ENCODE measurements around the gene CALCOCO1.
"Not testable (repeated sequence)": the region's sequence is repeated elsewhere in the genome, so short reads cannot be mapped to it uniquely, and the experiment has no call there.

CALCOCO1 gene

GRCh38 chr12:53765891-53766290 is 38.6 kb upstream of the CALCOCO1 start:
- TF ChIP-seq, protein P1, sequence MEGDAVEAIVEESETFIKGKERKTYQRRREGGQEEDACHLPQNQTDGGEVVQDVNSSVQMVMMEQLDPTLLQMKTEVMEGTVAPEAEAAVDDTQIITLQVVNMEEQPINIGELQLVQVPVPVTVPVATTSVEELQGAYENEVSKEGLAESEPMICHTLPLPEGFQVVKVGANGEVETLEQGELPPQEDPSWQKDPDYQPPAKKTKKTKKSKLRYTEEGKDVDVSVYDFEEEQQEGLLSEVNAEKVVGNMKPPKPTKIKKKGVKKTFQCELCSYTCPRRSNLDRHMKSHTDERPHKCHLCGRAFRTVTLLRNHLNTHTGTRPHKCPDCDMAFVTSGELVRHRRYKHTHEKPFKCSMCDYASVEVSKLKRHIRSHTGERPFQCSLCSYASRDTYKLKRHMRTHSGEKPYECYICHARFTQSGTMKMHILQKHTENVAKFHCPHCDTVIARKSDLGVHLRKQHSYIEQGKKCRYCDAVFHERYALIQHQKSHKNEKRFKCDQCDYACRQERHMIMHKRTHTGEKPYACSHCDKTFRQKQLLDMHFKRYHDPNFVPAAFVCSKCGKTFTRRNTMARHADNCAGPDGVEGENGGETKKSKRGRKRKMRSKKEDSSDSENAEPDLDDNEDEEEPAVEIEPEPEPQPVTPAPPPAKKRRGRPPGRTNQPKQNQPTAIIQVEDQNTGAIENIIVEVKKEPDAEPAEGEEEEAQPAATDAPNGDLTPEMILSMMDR (IDR thresholded peaks at IDR 0.05; ENCODE audit: control insufficient read depth, extremely low read depth, insufficient read depth): no peak
- DNase-seq (ENCODE audit: low read depth): no peak
- H3K4me3 ChIP-seq (ENCODE audit: low read depth, low read length): no peak overlapping the region

GRCh38 chr12:53764615-53765014 is 37.4 kb upstream of the CALCOCO1 start:
- no peak overlapping the region for H3K4me3 ChIP-seq (ENCODE audit: low read depth, low read length)
- DNase-seq (ENCODE audit: low read depth): no peak
- TF ChIP-seq, protein P1 (IDR thresholded peaks at IDR 0.05; ENCODE audit: control insufficient read depth, extremely low read depth, insufficient read depth): no peak

GRCh38 chr12:53762793-53763192 is 35.5 kb upstream of the CALCOCO1 start:
- not testable (repeated sequence) for DNase-seq (ENCODE audit: low read depth); H3K4me3 ChIP-seq (ENCODE audit: low read depth, low read length)

- TF ChIP-seq, protein P1 (IDR thresholded peaks at IDR 0.05; ENCODE audit: control insufficient read depth, extremely low read depth, insufficient read depth): no peak
- H3K4me3 ChIP-seq (ENCODE audit: low read depth, low read length): no peak overlapping the region
- no peak for DNase-seq (ENCODE audit: low read depth)
Observed at GRCh38 chr12:53761306-53761705, 34.1 kb upstream of the CALCOCO1 start.

- TF ChIP-seq, protein P1 (IDR thresholded peaks at IDR 0.05; ENCODE audit: control insufficient read depth, extremely low read depth, insufficient read depth): no peak
- H3K4me3 ChIP-seq (ENCODE audit: low read depth, low read length): no peak overlapping the region
Observed at GRCh38 chr12:53759261-53759660, 32.0 kb upstream of the CALCOCO1 start.

DNA sequence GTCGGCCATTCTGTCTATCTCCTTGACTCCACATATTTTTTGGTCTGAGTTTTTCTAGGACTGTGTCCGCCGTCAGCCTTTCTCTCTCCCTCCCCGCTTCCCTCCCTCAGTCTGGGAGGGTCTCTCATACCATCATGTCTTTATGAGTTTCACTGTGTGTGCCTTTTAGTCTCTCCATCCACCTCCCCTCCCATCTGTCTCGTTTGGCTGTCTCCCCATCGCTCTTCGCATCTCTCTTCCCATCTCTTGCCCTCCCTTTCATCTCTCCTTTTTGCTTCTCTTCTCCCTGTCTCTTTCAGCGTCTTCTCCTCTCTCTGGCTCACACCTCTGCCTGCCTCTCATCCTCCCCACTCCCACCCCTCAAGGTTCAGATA is 31.5 kb upstream of the CALCOCO1 start:
- TF ChIP-seq, protein P1 (IDR thresholded peaks at IDR 0.05; ENCODE audit: control insufficient read depth, extremely low read depth, insufficient read depth): no peak
- no peak for DNase-seq (ENCODE audit: low read depth)
- H3K4me3 ChIP-seq (ENCODE audit: low read depth, low read length): no peak overlapping the region

More at GRCh38 chr12:53759261-53759660, 32.0 kb upstream of the CALCOCO1 start:
- DNase-seq (ENCODE audit: low read depth): no peak

- DNase-seq (ENCODE audit: low read depth): no peak
- no peak overlapping the region for H3K4me3 ChIP-seq (ENCODE audit: low read depth, low read length)
- TF ChIP-seq, protein P1 (IDR thresholded peaks at IDR 0.05; ENCODE audit: control insufficient read depth, extremely low read depth, insufficient read depth): no peak
Observed at GRCh38 chr12:53758081-53758729, 31.0 kb upstream of the CALCOCO1 start.
